ENCODE results near the gene CSNK1D. TPM values are rescaled to one million over a fixed set of nuclear protein-coding genes. Genes with fewer than 3 reads are reported as not detected.
A peak's percentile ranks its signal among the peaks of the same experiment; 100 is the strongest.

Gene CSNK1D
- total and polyA plus RNA-seq, 8 donors, result 55.9 to 180 (median 89.1) TPM

GRCh38 chr17:82305727-82306300 is 32.3 kb upstream of the CSNK1D start:
- no peak overlapping the region for H3K4me3 ChIP-seq
- peak overlapping the region in 1 of 5 donors; percentile 29 for H3K27ac ChIP-seq
- H3K9me3 ChIP-seq, result no peaks in the 10 kb centered on the region
- peaks cover 0 to 46% (median 10%) of the 10 kb centered on the region in 3 donors for H3K27me3 ChIP-seq
- no peaks in the 10 kb centered on the region for H3K36me3 ChIP-seq
- DNase-seq, result no peak
- no peak for TF ChIP-seq CTCF (IDR thresholded peaks at IDR 0.05)
- no peak for TF ChIP-seq POLR2A (IDR thresholded peaks at IDR 0.05)
- TF ChIP-seq POLR2AphosphoS5 (IDR thresholded peaks at IDR 0.05), result no peak
- no peak for TF ChIP-seq EP300 (IDR thresholded peaks at IDR 0.05)
- H3K4me1 ChIP-seq, result peaks cover 0 to 17% (median 9%) of the 10 kb centered on the region in 4 donors
- intact Hi-C loops (cut with DNase I; ENCODE audit: low total_unique reads), result no loop called here
- WGBS, 5 donors, result 76 to 87% (median 83%) methylated on average over 20 of the region's 20 CpGs

GRCh38 chr17:82304826-82305726 is 31.6 kb upstream of the CSNK1D start:
- WGBS, 5 donors, result 81 to 91% (median 88%) methylated on average over 22 to 23 of the region's 23 CpGs
- Histone ChIP-seq H3K27ac (peak overlapping the region in 2 of 5 donors; percentile 9 to 29), H3K4me1 (peaks cover 0 to 24% (median 12%) of the 10 kb centered on the region in 4 donors), H3K27me3 (peaks cover 0 to 39% (median 2%) of the 10 kb centered on the region in 3 donors), H3K9me3 (no peaks in the 10 kb centered on the region), H3K36me3 (no peaks in the 10 kb centered on the region), H3K4me3 (no peak overlapping the region)
- TF ChIP-seq POLR2A (IDR thresholded peaks at IDR 0.05) (no peak), EP300 (IDR thresholded peaks at IDR 0.05) (no peak), POLR2AphosphoS5 (IDR thresholded peaks at IDR 0.05) (no peak), CTCF (IDR thresholded peaks at IDR 0.05) (no peak)
- intact Hi-C loops (cut with DNase I; ENCODE audit: low total_unique reads), result no loop called here
- DNase-seq, result no peak

- intact Hi-C loops (cut with DNase I; ENCODE audit: low total_unique reads), result no loop called here
- H3K9me3 ChIP-seq, result no peaks in the 10 kb centered on the region
- DNase-seq, result no peak
- no peaks in the 10 kb centered on the region for H3K36me3 ChIP-seq
- H3K27me3 ChIP-seq, result peaks cover 0 to 30% (median 0%) of the 10 kb centered on the region in 3 donors
- TF ChIP-seq POLR2A (IDR thresholded peaks at IDR 0.05) (no peak), CTCF (IDR thresholded peaks at IDR 0.05) (no peak), EP300 (IDR thresholded peaks at IDR 0.05) (no peak), POLR2AphosphoS5 (IDR thresholded peaks at IDR 0.05) (no peak)
- no peak overlapping the region for H3K4me3 ChIP-seq
- peak overlapping the region in 1 of 5 donors; percentile 35 for H3K27ac ChIP-seq
- peaks cover 1 to 33% (median 16%) of the 10 kb centered on the region in 4 donors for H3K4me1 ChIP-seq
- WGBS, 5 donors, result 66 to 83% (median 68%) methylated on average over 18 to 26 of the region's 26 CpGs
These were observed 30.7 kb upstream of the CSNK1D start for GRCh38 chr17:82303944-82304808.

All from stomach (tissue), 9 donors.